HG02885 (cell line): Measurements from ENCODE around the gene PIP4K2C.
"Not testable (repeated sequence)": the region's sequence is repeated elsewhere in the genome, so short reads cannot be mapped to it uniquely, and the experiment has no call there.

Experiments used
- ATAC-seq: cut with Tn5 transposase; IDR thresholded peaks from one replicate; pipeline ENCODE4 v1.9.1; 2021; ENCODE audit warnings: mild to moderate bottlenecking; ENCODE audit not compliant: unreplicated experiment, poor library complexity

The PIP4K2C gene

GRCh38 chr12:57554897-57555296 is 36.1 kb upstream of the PIP4K2C start:
- no peak for ATAC-seq

GRCh38 chr12:57558864-57559263 is 32.1 kb upstream of the PIP4K2C start:
- ATAC-seq: no peak

GRCh38 chr12:57560516-57560915 is 30.5 kb upstream of the PIP4K2C start:
- ATAC-seq: no peak

- not testable (repeated sequence) for ATAC-seq
Measured at GRCh38 chr12:57561117-57561516, 29.9 kb upstream of the PIP4K2C start.

GRCh38 chr12:57563358-57563757 is 27.6 kb upstream of the PIP4K2C start:
- ATAC-seq: no peak

- ATAC-seq: no peak
Measured at GRCh38 chr12:57564178-57564740, 26.7 kb upstream of the PIP4K2C start.

GRCh38 chr12:57568838-57569237 is 22.2 kb upstream of the PIP4K2C start:
- ATAC-seq: no peak

GRCh38 chr12:57569858-57570257 is 21.1 kb upstream of the PIP4K2C start:
- ATAC-seq: no peak

GRCh38 chr12:57570438-57570837 is 20.6 kb upstream of the PIP4K2C start:
- ATAC-seq: not testable (repeated sequence)

GRCh38 chr12:57571926-57572762 is 18.8 kb upstream of the PIP4K2C start:
- ATAC-seq: no peak

- ATAC-seq: no peak
Measured at GRCh38 chr12:57574795-57575194, 16.2 kb upstream of the PIP4K2C start.

GRCh38 chr12:57575771-57576612 is 15.0 kb upstream of the PIP4K2C start:
- ATAC-seq: no peak

- ATAC-seq: no peak
Measured at GRCh38 chr12:57576613-57577160, 14.3 kb upstream of the PIP4K2C start.

GRCh38 chr12:57577981-57578758 is 12.8 kb upstream of the PIP4K2C start:
- no peak for ATAC-seq

- no peak for ATAC-seq
Measured at GRCh38 chr12:57579011-57579410, 12.0 kb upstream of the PIP4K2C start.

- ATAC-seq: no peak
Measured at GRCh38 chr12:57579677-57580465, 11.1 kb upstream of the PIP4K2C start.

- ATAC-seq: no peak
Measured at GRCh38 chr12:57580466-57580795, 10.6 kb upstream of the PIP4K2C start.

GRCh38 chr12:57581802-57582201 is 9.2 kb upstream of the PIP4K2C start:
- ATAC-seq: no peak

GRCh38 chr12:57582440-57582839 is 8.6 kb upstream of the PIP4K2C start:
- ATAC-seq: no peak
